Measurements from ENCODE around the gene PHF21B.

DNA sequence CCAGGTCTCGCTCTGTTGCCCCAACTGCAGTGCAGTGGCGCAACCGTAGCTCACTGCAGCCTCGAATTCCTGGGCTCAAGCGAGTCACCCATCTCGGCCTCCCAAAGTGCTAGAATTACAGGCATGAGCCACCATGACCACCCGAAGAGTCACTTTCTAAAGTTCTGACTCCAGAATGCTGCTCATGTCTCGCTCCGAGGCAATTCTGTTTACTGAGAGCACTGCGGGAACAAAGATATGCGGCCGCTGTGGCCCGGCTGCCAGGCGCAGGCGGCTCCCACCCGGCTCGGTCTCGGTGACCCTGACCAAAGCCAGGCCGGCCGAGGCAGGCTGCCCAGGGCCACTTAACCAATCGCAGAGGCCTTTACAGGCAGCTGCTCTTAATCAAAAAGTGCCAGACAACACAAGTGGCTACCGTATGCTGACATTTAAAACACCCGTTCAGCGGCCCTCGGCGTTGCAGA lies 78.7 kb downstream of the PHF21B start:
- TF ChIP-seq, protein P1, sequence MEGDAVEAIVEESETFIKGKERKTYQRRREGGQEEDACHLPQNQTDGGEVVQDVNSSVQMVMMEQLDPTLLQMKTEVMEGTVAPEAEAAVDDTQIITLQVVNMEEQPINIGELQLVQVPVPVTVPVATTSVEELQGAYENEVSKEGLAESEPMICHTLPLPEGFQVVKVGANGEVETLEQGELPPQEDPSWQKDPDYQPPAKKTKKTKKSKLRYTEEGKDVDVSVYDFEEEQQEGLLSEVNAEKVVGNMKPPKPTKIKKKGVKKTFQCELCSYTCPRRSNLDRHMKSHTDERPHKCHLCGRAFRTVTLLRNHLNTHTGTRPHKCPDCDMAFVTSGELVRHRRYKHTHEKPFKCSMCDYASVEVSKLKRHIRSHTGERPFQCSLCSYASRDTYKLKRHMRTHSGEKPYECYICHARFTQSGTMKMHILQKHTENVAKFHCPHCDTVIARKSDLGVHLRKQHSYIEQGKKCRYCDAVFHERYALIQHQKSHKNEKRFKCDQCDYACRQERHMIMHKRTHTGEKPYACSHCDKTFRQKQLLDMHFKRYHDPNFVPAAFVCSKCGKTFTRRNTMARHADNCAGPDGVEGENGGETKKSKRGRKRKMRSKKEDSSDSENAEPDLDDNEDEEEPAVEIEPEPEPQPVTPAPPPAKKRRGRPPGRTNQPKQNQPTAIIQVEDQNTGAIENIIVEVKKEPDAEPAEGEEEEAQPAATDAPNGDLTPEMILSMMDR (IDR thresholded peaks at IDR 0.05): no peak
- TF ChIP-seq ZFX (IDR thresholded peaks at IDR 0.05; ENCODE audit: borderline replicate concordance): no peak
